Progenitor cell of endocrine pancreas (in vitro differentiated cells): ENCODE data around the gene ARHGEF18. TPM values are rescaled to one million over a fixed set of nuclear protein-coding genes. Genes with fewer than 3 reads are reported as not detected.

Experiments used
- DNase-seq: peaks from one replicate; pipeline ENCODE4 v3.0.0; 2021; ENCODE audit warnings: low spot score; ENCODE audit not compliant: unreplicated experiment
- H3K27ac Mint-ChIP-seq: 2 replicates; pipeline ENCODE4 v1.8.0; 2021; ENCODE audit warnings: mild to moderate bottlenecking, moderate library complexity, mixed read lengths
- H3K27me3 Mint-ChIP-seq: 2 replicates; pipeline ENCODE4 v1.8.0; 2021; ENCODE audit warnings: mixed read lengths
- H3K36me3 Mint-ChIP-seq: 2 replicates; pipeline ENCODE4 v1.8.0; 2022; ENCODE audit warnings: mixed read lengths; ENCODE audit not compliant: insufficient read depth
- H3K4me1 Mint-ChIP-seq: 2 replicates; pipeline ENCODE4 v1.8.0; 2021; ENCODE audit warnings: low read depth, mixed read lengths
- H3K4me3 Mint-ChIP-seq: 2 replicates; pipeline ENCODE4 v1.8.0; 2021; ENCODE audit warnings: low read depth, mild to moderate bottlenecking, moderate library complexity, mixed read lengths
- H3K9me3 Mint-ChIP-seq: 2 replicates; pipeline ENCODE4 v1.8.0; 2021; ENCODE audit warnings: low read depth, mixed read lengths
- CTCF ChIP-seq: fragments of 200-600 bp; sonication (generic); IDR thresholded peaks from one replicate; pipeline ENCODE4 v1.5.0; 2021; ENCODE audit warnings: antibody characterized with exemption, mild to moderate bottlenecking; ENCODE audit not compliant: unreplicated experiment
- total RNA-seq: library from RNA; stranded (reverse); gene quantifications from 2 replicates; pipeline ENCODE4 v1.2.1, GENCODE V29; 2021

ARHGEF18 gene
- total RNA-seq, 1 donor from 2014 or later = 53.4 TPM

GRCh38 chr19:7395360-7396066, 46.8 kb downstream of the ARHGEF18 start:
- Mint-ChIP-seq H3K9me3 (no peaks in the 10 kb centered on the region), H3K4me1 (peaks cover 25% of the 10 kb centered on the region), H3K4me3 (peak overlapping the region; percentile 88), H3K27me3 (no peaks in the 10 kb centered on the region), H3K36me3 (peaks cover 2% of the 10 kb centered on the region), H3K27ac (peak overlapping the region; percentile 88)
- TF ChIP-seq CTCF = no peak
- no peak for DNase-seq

- Mint-ChIP-seq H3K4me3 (no peak overlapping the region), H3K27ac (peak overlapping the region; percentile 98), H3K27me3 (no peaks in the 10 kb centered on the region), H3K4me1 (peaks cover 19% of the 10 kb centered on the region), H3K9me3 (no peaks in the 10 kb centered on the region), H3K36me3 (peaks cover 2% of the 10 kb centered on the region)
- DNase-seq = no peak
- TF ChIP-seq CTCF = no peak
Measured at GRCh38 chr19:7397687-7398086, 49.0 kb downstream of the ARHGEF18 start.

Other genes with a start within 250 kb of the ARHGEF18 start
- 67.5 and 69.2 TPM in 2 replicates for gene INSR, start 54.5 kb upstream of the ARHGEF18 start, total RNA-seq
- gene PEX11G, start 140.1 kb downstream of the ARHGEF18 start, total RNA-seq = 5.5 and 6.1 TPM in 2 replicates
- gene ZNF358, start 167.2 kb downstream of the ARHGEF18 start, total RNA-seq = 78.0 and 86.1 TPM in 2 replicates
- gene MCOLN1, start 173.7 kb downstream of the ARHGEF18 start, total RNA-seq = 16.5 and 18.3 TPM in 2 replicates
- 131 and 140 TPM in 2 replicates for gene PNPLA6, start 186.8 kb downstream of the ARHGEF18 start, total RNA-seq
- 103 and 115 TPM in 2 replicates for gene CAMSAP3, start 246.9 kb downstream of the ARHGEF18 start, total RNA-seq